T-helper 2 cell treated with Interferon-gamma antibody and Interleukin-4, amounts not matched to agents 5 μg/mL and 100 μg/mL, for 36 hours (primary cell): ENCODE data around the gene IRF2.
"Not testable (repeated sequence)": the region's sequence is repeated elsewhere in the genome, so short reads cannot be mapped to it uniquely, and the experiment has no call there.

ENCODE experiments used
- DNase-seq: peaks from one replicate; pipeline ENCODE4 v3.0.0; 2021; ENCODE audit warnings: low spot score
- H3K27ac Mint-ChIP-seq: one replicate; pipeline ENCODE4 v1.8.0; 2021; ENCODE audit warnings: mild to moderate bottlenecking, mixed read lengths
- H3K27me3 Mint-ChIP-seq: one replicate; pipeline ENCODE4 v1.8.0; 2021; ENCODE audit warnings: low read depth, mixed read lengths
- H3K36me3 Mint-ChIP-seq: one replicate; pipeline ENCODE4 v1.8.0; 2021; ENCODE audit warnings: low read depth, mixed read lengths
- H3K4me1 Mint-ChIP-seq: one replicate; pipeline ENCODE4 v1.8.0; 2021; ENCODE audit warnings: low read depth, mixed read lengths
- H3K4me3 Mint-ChIP-seq: one replicate; pipeline ENCODE4 v1.8.0; 2022; ENCODE audit warnings: mild to moderate bottlenecking, moderate library complexity, mixed read lengths
- H3K9me3 Mint-ChIP-seq: one replicate; pipeline ENCODE4 v1.8.0; 2021; ENCODE audit warnings: mixed read lengths

IRF2 gene

DNA sequence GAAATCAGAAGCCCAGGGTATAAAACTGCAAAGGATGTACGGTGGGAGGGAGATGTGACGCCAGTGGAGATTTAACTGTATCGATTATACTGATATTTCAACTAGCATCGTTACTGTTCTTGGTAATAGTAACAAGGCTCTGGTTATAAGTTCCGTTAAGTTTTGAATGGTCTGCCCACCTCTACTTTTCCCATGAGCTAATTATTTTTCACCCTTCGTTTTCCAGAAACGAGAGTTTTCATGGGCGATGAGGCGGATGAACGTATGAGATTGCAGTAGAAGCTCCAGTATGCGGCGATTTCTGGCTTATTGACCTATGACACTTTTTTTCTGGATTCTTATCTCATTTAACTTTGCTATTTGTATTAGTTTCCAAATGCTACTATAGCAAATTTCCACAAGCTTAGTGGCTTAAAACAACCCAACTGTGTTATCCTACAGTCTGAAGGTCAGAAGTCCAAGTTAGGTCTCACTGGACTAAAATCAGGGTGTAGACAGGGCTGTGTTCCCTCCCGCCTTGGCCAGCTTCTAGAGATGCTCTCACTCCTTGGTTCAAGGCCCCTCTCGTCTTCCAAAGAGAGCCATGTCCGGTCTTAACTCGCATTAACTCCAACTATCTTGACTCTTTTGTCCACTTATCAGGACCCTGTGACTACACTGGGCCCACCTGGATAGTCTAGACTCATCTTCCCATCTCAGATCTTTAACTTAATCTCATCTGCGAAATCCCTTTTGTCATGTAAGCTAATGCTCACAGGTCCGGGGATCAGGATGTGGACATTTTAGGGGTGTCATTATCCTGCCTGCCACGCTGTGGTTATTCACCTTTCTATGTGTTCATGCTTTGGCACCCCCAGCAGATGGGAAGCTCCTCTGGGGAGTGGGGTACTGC lies 122.5 kb downstream of the IRF2 start:
- Mint-ChIP-seq H3K36me3 (no peaks in the 10 kb centered on the region), H3K4me1 (peaks cover 12% of the 10 kb centered on the region)

DNA sequence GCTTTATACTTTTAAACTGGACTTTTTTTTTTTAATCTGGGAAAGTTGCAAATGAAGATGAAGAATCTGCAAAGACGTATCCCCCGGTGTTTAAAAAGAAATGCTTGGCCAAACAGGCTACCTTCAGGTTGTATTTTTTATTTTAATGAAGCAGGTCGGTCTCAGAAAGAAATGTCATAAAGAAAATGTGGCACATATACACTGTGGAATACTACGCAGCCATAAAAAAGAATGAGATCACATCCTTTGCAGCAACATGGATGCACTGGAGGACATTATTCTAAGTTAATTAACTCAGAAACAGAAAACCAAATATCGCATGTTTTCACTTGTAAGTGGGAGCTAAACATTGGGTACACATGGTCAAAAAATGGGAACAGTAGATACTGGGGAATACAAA lies 123.4 kb downstream of the IRF2 start:
- Mint-ChIP-seq H3K36me3 (no peaks in the 10 kb centered on the region), H3K4me1 (peaks cover 10% of the 10 kb centered on the region), H3K27me3 (peaks cover 1% of the 10 kb centered on the region), H3K9me3 (peaks cover 6% of the 10 kb centered on the region), H3K4me3 (no peak overlapping the region), H3K27ac (no peak overlapping the region)
- DNase-seq: no peak

More for the DNA sequence above, 122.5 kb downstream of the IRF2 start:
- DNase-seq: no peak
- no peak overlapping the region for H3K4me3 Mint-ChIP-seq
- peaks cover 1% of the 10 kb centered on the region for H3K27me3 Mint-ChIP-seq
- no peak overlapping the region for H3K27ac Mint-ChIP-seq
- peaks cover 6% of the 10 kb centered on the region for H3K9me3 Mint-ChIP-seq

DNA sequence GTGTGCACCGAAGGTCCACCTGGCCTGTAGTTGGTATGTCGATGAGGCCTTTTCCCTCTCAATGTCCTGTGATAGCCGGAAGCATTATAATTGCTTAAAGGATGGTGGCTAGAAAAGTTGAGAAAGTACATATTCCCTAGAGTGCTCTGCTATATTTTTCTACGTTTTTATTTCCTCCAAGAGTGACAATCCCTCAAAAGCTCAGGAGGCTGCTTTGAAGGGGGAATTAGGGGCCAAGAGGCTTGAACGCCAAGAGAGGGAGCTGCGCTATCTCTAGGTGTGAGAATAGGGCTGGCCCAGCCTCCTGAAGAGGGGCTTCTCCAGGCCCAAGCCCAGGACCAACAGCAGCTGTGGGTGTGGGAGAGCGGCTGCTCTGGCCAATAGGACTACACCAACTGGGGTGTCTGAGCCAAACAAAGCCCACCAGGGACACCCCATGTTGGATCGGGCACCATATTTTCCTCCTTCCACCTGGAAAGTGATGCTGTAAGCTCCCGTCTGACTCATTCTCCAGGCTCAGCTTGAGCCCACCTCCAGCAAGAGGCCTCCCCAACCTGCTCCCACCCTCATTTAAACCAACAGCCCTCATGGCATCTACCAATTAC lies 124.0 kb downstream of the IRF2 start:
- Mint-ChIP-seq H3K27me3 (peaks cover 1% of the 10 kb centered on the region), H3K4me1 (peaks cover 8% of the 10 kb centered on the region), H3K4me3 (no peak overlapping the region), H3K27ac (no peak overlapping the region), H3K9me3 (peaks cover 6% of the 10 kb centered on the region), H3K36me3 (no peaks in the 10 kb centered on the region)
- DNase-seq: no peak

DNA sequence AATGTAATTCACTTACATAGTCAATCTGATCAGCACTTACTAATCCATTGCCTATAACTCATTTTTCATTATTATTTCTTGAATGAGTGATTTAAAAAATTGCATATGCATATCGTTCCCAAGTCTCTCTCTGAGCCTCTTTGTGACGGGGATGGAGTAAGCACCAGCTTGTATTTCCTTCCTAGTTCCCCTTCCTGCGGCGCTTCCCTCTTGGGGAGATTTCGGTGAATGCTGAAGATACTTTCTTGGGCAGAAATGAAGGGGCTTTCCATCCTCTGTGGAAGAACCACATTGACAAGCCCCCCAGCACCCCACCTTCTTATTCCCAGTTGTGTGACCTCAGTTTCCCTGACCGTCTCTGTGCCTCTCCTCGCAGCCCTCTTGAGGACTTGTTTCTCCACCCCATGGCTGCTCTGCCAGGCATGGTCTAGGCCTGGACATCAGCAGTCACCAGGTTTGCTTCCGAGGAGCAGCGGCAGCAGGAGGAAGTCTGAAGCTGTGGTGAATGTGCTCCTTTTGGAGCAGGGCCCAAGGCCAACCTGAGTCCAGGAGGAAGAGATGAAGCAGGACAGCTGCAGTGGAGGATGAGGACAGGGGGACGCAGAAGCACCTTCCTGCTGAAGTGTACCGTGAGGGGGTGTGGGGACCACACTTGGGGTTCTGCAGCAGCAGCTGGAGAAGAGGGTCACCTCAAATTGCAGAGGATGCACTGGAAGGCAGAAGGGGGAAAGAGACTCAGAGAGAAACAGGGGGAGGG lies 124.9 kb downstream of the IRF2 start:
- peaks cover 5% of the 10 kb centered on the region for H3K4me1 Mint-ChIP-seq
- no peak overlapping the region for H3K4me3 Mint-ChIP-seq
- H3K27ac Mint-ChIP-seq: no peak overlapping the region
- peaks cover 1% of the 10 kb centered on the region for H3K27me3 Mint-ChIP-seq
- H3K9me3 Mint-ChIP-seq: peaks cover 6% of the 10 kb centered on the region
- H3K36me3 Mint-ChIP-seq: no peaks in the 10 kb centered on the region
- no peak for DNase-seq

DNA sequence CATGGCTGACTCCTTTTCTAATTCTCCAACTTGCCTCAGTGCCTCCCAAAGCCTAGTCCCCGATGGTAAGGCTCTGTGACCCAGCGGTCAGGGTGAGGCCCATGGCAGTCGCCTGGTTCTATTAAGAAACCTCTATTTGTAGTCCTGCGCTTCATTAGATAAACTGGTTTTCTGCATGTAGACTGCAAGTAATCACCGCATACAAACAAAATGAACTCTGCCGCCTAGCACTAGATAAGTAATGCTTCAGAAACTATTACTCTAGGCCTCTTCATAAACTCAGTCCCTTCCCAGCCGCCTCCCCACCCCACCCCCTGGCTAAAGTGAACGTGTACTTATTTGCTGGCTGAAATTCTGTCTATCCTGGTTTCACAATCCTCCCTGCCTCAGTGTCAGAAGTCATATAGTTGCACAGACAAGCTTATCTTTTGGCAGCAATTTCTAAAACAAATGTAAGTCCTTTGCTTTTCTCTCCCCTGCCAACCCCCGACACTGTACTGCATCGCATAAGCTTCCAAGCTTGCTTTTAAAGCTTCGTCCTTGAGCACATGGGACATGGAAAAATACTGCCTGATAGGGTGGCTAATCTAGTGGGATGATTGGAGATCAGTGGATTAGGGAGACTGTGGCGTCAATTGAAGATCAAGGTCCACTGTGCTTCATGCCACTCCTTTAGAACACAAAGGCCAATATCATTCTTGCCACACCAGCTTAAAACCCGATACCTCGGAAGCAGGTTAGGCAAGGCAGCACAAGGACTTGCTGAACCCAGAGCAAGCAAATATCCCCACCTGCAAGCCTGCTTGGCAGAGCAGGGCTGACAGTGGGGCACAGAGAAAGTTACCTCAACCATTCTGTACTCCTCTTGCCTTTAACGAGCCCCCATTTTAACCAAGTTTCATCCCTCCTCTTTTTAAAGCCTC lies 125.8 kb downstream of the IRF2 start:
- H3K9me3 Mint-ChIP-seq: peaks cover 6% of the 10 kb centered on the region
- H3K36me3 Mint-ChIP-seq: no peaks in the 10 kb centered on the region
- no peak overlapping the region for H3K27ac Mint-ChIP-seq
- peaks cover 1% of the 10 kb centered on the region for H3K27me3 Mint-ChIP-seq
- H3K4me3 Mint-ChIP-seq: no peak overlapping the region
- H3K4me1 Mint-ChIP-seq: peaks cover 11% of the 10 kb centered on the region
- DNase-seq: no peak

DNA sequence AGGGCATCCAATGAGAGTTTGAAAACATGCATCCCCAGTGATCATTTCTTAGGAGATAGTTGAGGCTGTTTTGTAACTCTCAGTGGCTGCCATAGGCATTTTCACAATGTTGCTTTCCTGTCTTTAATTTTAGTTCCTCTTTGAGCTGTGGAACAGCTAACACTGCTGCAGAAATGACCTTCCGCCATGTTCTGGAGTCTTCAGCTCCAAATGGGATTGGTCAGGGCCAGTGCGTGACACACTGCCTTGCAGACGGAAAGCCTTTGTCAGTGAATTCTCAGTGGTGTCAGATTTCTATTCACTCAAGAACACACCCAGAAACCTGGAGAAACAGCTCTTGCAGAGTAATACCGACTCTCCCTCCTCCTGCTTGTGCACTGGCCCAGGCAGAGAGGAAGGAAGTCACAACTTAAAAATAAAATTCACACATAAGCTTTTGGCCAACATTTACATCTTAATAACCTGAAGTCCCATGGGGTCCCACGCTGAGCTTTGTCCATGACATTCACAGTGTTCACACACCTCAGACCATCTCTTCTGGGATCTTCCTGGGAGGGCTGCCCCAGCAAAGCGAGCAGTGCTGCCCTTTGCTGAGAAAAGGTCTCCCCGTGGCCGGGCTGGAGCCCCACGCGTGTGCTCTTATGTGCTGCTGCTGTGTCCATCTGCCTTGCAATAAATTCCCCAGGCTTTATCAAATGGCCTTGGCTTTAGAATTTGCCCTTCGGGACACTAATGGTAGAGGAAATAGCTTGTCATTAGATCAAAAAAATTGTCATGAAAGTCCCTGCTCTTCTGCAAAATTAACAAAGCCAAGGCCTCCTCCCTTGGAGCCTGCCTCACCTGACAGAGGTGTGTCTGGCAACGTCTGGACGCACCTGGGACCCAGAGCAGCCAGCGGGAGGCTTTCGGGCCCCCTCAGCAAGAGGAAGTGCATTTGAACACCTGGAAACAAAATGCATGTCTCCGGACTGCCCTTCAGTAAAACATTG lies 126.8 kb downstream of the IRF2 start:
- H3K27ac Mint-ChIP-seq: no peak overlapping the region
- H3K4me1 Mint-ChIP-seq: peaks cover 19% of the 10 kb centered on the region
- H3K4me3 Mint-ChIP-seq: no peak overlapping the region
- H3K9me3 Mint-ChIP-seq: peaks cover 6% of the 10 kb centered on the region
- H3K27me3 Mint-ChIP-seq: peaks cover 1% of the 10 kb centered on the region
- H3K36me3 Mint-ChIP-seq: no peaks in the 10 kb centered on the region
- DNase-seq: no peak

DNA sequence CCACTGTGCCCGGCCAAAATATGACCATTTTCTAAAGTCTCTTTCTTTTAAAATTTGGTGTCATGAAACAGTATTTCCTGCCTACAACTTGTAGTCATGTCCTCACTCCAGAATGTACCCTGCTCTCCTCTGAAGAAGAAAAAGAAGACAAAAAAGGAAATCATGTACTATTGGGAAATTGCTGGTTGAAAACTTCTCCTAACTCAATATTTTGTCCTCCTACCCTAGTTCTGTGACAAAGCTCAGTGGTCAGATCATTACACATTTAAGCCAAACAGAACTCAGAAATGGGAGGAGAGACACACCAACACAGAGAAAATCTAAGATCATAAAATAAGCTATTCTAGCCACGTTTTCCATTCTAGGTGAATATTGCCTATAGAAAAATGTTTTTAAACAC lies 127.7 kb downstream of the IRF2 start:
- no peak for DNase-seq
- peaks cover 19% of the 10 kb centered on the region for H3K4me1 Mint-ChIP-seq
- peaks cover 1% of the 10 kb centered on the region for H3K27me3 Mint-ChIP-seq
- no peaks in the 10 kb centered on the region for H3K36me3 Mint-ChIP-seq
- H3K4me3 Mint-ChIP-seq: no peak overlapping the region
- H3K9me3 Mint-ChIP-seq: peaks cover 6% of the 10 kb centered on the region
- no peak overlapping the region for H3K27ac Mint-ChIP-seq

DNA sequence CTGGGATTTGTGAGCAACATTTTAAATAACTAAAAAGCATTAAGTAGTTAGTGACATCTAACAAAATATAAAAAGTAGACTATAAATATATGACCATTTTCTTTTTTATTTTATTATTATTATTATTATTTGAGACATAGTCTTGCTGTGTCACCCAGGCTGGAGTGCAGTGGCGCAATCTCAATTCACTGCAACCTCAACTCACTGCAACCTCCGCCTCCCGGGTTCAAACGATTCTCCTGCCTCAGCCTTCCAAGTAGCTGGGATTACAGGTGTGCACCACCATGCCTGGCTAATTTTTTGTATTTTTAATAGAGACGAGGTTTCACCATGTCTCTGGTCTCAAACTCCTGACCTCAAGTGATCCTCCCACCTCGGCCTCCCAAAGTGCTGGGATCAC lies 128.1 kb downstream of the IRF2 start:
- not testable (repeated sequence) for H3K27ac Mint-ChIP-seq

DNA sequence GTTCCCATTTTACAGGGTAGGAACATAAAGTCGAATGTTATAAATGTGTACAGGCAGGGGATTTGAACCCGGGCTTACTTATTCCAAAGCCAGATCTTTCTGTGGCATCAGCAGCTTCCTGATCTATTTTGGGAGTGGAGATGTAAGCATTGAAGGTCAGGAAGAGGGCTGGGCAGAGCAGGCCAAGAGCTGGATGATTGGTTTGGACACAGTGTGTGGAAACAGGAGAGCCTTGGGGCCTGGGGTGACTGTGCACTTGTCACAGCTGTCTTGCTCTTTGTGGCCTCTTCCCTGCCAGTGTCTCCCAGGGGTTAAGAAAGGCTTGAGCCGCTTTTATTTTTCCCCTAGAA lies 128.8 kb downstream of the IRF2 start:
- Mint-ChIP-seq H3K4me3 (no peak overlapping the region), H3K36me3 (no peaks in the 10 kb centered on the region), H3K27ac (no peak overlapping the region), H3K27me3 (peaks cover 1% of the 10 kb centered on the region), H3K9me3 (no peaks in the 10 kb centered on the region), H3K4me1 (peaks cover 19% of the 10 kb centered on the region)
- no peak for DNase-seq

More for the DNA sequence above, 128.1 kb downstream of the IRF2 start:
- not testable (repeated sequence) for H3K27me3 Mint-ChIP-seq, DNase-seq, H3K4me3 Mint-ChIP-seq, H3K9me3 Mint-ChIP-seq, H3K36me3 Mint-ChIP-seq
- H3K4me1 Mint-ChIP-seq: peaks cover 19% of the 10 kb centered on the region

DNA sequence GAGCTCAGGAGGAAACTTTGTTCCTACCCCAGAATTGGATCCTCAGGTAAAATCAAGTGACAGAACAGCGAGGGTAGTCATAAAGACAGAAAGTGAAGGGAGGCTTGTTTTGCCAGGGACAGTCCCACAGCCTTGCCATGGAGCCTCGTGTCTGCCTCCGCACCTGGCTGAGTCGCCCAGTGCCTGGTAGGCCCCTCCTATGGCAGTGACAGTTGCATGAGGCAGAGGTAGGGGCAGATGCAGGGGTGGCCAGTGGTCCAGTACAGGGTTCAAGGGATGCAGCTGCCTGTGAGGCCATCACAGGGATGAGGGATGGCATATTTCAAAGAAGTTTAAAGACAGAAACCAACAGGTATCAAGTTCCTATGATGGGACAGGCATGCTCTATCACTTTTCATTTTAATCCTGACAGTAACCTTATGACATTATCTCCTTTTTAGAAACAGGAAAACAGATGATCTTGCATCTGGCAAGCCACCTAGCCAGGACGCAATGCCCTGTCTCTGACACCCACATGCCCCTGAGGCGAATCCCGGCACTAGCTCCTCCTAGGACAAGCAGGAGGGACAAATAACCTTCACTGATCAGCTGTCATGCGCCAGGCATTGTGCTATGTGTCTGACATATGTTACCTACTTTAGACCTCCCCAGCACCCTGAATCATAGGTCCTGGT lies 129.3 kb downstream of the IRF2 start:
- no peaks in the 10 kb centered on the region for H3K36me3 Mint-ChIP-seq
- no peak for DNase-seq
- peaks cover 1% of the 10 kb centered on the region for H3K27me3 Mint-ChIP-seq
- no peaks in the 10 kb centered on the region for H3K9me3 Mint-ChIP-seq
- no peak overlapping the region for H3K4me3 Mint-ChIP-seq
- H3K4me1 Mint-ChIP-seq: peaks cover 19% of the 10 kb centered on the region
- H3K27ac Mint-ChIP-seq: no peak overlapping the region

DNA sequence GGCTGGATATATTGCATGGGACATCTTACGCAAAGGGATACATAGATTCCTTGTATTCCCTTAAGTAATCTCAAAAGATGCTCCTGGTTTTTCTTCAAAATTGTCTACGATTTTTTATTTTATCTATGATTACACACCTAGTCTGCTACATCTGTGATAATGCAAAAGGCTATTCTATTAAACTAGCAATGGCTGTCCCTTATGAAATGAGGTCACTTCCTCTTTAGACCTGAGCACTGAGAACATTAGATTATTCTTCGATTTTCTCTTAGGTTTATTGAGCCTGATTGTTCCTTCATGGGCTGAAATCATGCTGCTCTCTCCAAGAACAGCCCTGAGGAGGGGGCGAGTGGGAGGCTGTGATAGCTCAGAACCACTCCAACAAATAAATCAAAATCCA lies 129.9 kb downstream of the IRF2 start:
- peaks cover 1% of the 10 kb centered on the region for H3K27me3 Mint-ChIP-seq
- no peaks in the 10 kb centered on the region for H3K36me3 Mint-ChIP-seq
- H3K27ac Mint-ChIP-seq: peak overlapping the region; percentile 78
- H3K4me1 Mint-ChIP-seq: peaks cover 19% of the 10 kb centered on the region
- no peak for DNase-seq
- H3K4me3 Mint-ChIP-seq: peak overlapping the region; percentile 87
- no peaks in the 10 kb centered on the region for H3K9me3 Mint-ChIP-seq

DNA sequence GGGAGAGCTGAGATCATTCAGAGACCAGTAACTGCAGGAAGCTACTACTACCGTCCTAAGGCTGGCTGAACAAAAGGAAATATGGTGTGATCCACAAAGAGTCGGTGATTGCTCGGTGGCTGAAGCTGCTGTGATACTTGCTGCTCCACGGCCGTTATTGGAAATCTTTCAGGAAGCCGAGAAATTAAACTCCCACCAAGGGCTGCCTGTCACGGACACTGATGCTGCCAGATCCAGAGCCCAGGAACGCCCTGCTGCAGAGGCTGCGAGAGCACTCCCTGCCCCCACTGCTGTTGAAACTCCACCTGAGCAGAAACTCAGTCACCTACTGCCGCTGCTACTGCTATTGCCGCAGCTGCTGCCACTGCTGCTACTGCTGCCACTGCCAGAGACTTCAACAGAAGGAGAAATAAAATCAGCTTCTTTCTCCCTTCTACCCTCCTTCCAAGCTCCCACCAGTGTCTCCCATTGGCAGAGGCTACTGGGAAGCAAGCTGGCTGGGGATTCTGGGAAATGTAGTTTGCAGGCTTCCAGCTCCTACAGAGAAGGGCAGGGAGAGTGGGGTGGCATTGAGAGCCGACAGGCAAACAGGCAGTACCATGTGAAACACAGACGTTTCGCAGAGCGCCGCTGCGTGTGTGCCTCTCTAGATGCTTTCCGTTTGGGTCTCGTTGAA lies 130.7 kb downstream of the IRF2 start:
- Mint-ChIP-seq H3K9me3 (peaks cover 4% of the 10 kb centered on the region), H3K27ac (peak overlapping the region; percentile 78), H3K36me3 (no peaks in the 10 kb centered on the region), H3K4me3 (peak overlapping the region; percentile 87), H3K4me1 (peaks cover 19% of the 10 kb centered on the region), H3K27me3 (peaks cover under 1% of the 10 kb centered on the region)
- peak; percentile 40 for DNase-seq
